ENCODE measurements around the gene TNS4. TPM values are rescaled to one million over a fixed set of nuclear protein-coding genes. Genes with fewer than 3 reads are reported as not detected.

The TNS4 gene
- total and polyA plus RNA-seq, 7 donors, result 1.2 to 6.9 (median 1.8) TPM; not detected in 4

DNA sequence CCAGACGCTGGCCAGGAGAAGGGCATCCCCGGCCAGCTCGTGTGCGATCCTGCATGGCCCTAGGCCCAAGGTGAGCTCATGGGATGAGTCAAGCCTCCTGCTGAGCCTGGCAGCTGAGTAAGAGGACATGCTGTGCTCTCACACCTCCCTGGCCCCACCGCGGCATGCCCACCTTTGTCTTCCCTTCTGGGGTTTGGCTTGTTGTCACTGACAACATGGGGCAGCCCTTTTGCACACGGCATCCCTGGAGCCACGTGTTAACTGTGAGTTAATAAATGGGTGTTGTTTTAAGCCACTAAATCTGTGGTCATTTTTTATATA lies 8.9 kb upstream of the TNS4 start:
- intact Hi-C loops (cut with DNase I), result no loop called here
- peak in 2 of 4 donors; percentile 13 to 29 for TF ChIP-seq EP300 (IDR thresholded peaks at IDR 0.05)
- no peak for TF ChIP-seq POLR2A (IDR thresholded peaks at IDR 0.05)
- TF ChIP-seq, protein P1, sequence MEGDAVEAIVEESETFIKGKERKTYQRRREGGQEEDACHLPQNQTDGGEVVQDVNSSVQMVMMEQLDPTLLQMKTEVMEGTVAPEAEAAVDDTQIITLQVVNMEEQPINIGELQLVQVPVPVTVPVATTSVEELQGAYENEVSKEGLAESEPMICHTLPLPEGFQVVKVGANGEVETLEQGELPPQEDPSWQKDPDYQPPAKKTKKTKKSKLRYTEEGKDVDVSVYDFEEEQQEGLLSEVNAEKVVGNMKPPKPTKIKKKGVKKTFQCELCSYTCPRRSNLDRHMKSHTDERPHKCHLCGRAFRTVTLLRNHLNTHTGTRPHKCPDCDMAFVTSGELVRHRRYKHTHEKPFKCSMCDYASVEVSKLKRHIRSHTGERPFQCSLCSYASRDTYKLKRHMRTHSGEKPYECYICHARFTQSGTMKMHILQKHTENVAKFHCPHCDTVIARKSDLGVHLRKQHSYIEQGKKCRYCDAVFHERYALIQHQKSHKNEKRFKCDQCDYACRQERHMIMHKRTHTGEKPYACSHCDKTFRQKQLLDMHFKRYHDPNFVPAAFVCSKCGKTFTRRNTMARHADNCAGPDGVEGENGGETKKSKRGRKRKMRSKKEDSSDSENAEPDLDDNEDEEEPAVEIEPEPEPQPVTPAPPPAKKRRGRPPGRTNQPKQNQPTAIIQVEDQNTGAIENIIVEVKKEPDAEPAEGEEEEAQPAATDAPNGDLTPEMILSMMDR (IDR thresholded peaks at IDR 0.05), result no peak
- TF ChIP-seq POLR2AphosphoS5 (IDR thresholded peaks at IDR 0.05), result peak in 2 of 4 donors; percentile 36 to 60
- H3K27ac ChIP-seq, result peak overlapping the region in 2 of 4 donors; percentile 27 to 70
- 89% methylated on average over 8 of the region's 8 CpGs for WGBS, 2 donors
- H3K27me3 ChIP-seq, result no peaks in the 10 kb centered on the region
- H3K36me3 ChIP-seq, result no peaks in the 10 kb centered on the region
- peak; percentile 73 for DNase-seq
- no peaks in the 10 kb centered on the region for H3K9me3 ChIP-seq
- H3K4me1 ChIP-seq, result peaks cover 0 to 29% (median 21%) of the 10 kb centered on the region in 4 donors
- H3K4me3 ChIP-seq, result no peak overlapping the region

DNA sequence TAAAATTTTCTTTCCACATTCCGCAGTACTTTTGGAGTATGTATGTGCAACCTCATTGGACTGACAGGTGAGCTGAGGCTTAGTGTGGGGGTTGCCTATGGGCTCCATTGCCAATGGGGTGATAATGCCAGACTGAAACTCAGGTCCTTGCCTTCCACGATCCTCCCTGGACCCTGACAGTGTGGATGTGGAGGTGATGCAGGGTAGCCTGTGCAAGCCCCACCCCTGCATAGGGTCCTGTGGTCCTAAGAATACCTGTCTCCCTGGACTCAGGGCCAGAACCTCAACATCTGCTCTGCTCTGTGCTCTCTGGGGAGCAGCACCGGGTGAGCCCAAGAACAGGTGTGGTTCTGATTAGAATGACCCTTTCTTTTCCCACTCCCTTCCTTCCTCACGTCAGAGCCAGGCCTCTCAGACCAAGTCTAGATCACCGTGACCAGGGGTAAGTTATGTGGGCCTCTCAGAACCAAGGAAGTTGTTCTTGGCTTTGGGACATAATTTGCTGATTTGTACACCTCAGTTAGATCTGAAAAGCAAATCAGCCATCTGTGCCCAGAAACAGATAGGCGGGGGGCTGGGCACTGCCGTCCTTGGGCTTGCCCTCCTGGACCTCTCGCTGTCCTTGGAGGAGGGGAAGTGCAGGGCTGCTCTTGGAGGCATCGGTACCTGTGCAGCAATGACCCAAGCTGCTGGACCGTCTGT lies 8.4 kb upstream of the TNS4 start:
- Histone ChIP-seq H3K27me3 (no peaks in the 10 kb centered on the region), H3K4me1 (peaks cover 0 to 29% (median 21%) of the 10 kb centered on the region in 4 donors), H3K4me3 (no peak overlapping the region), H3K9me3 (no peaks in the 10 kb centered on the region), H3K36me3 (no peaks in the 10 kb centered on the region), H3K27ac (peak overlapping the region in 1 of 4 donors; percentile 70)
- DNase-seq, result peak; percentile 22
- no peak for TF ChIP-seq EP300 (IDR thresholded peaks at IDR 0.05)
- no peak for TF ChIP-seq POLR2A (IDR thresholded peaks at IDR 0.05)
- TF ChIP-seq POLR2AphosphoS5 (IDR thresholded peaks at IDR 0.05), result no peak
- TF ChIP-seq, protein P1 (IDR thresholded peaks at IDR 0.05), result no peak
- intact Hi-C loops (cut with DNase I), result no loop called here
- 93% methylated on average over 10 of the region's 10 CpGs for WGBS, 2 donors

DNA sequence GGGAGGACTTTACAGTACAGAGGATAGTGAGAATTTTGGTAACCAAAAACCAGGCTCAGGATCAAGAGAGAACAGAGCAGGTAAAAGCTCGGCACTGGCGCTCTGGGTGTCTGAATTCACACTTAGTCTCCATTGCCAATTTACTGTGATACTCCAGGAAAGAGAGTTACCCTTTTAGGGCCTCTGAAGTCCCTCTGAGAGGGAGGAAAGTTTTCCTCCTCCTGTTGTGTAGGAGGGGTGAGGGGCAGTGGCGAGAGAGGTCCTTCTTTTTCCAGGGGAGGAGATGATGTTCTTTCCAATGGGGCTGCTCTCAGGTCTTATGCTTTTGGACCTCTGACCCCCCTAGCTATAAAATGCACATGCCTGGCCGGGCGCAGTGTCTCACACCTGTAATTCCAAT lies 5.4 kb upstream of the TNS4 start:
- Histone ChIP-seq H3K36me3 (no peaks in the 10 kb centered on the region), H3K4me1 (peaks cover 0 to 22% (median 17%) of the 10 kb centered on the region in 4 donors), H3K27ac (no peak overlapping the region), H3K9me3 (no peaks in the 10 kb centered on the region), H3K4me3 (no peak overlapping the region), H3K27me3 (no peaks in the 10 kb centered on the region)
- TF ChIP-seq POLR2AphosphoS5 (IDR thresholded peaks at IDR 0.05) (no peak), EP300 (IDR thresholded peaks at IDR 0.05) (no peak), POLR2A (IDR thresholded peaks at IDR 0.05) (no peak)
- TF ChIP-seq, protein P1 (IDR thresholded peaks at IDR 0.05), result no peak
- DNase-seq, result peak; percentile 19
- 82 to 87% methylated on average over 5 of the region's 5 CpGs for WGBS, 2 donors
- intact Hi-C loops (cut with DNase I), result no loop called here

DNA sequence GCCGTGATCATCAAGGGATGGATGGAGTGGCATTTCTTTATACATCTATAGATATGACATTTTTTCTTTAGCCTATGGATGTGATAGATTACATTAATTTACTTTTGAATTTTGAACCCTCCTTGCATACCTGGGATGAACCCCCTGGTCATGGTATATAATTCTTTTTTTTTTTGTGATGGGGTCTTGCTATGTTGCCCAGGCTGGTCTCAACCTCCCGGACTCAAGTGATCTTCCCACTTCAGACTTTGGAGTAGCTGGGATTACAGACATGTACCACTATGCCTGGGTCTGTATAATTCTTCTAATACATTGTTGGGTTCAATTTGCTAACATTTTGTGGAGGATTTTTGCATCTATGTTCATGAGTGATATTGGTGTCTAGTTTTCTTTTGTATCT lies 1.7 kb upstream of the TNS4 start:
- H3K27ac ChIP-seq, result no peak overlapping the region
- TF ChIP-seq POLR2AphosphoS5 (IDR thresholded peaks at IDR 0.05), result no peak
- TF ChIP-seq POLR2A (IDR thresholded peaks at IDR 0.05), result no peak
- TF ChIP-seq, protein P1 (IDR thresholded peaks at IDR 0.05), result no peak
- TF ChIP-seq EP300 (IDR thresholded peaks at IDR 0.05), result no peak
- no peaks in the 10 kb centered on the region for H3K27me3 ChIP-seq
- no peak for DNase-seq
- H3K9me3 ChIP-seq, result no peaks in the 10 kb centered on the region
- peaks cover 0 to 29% (median 25%) of the 10 kb centered on the region in 4 donors for H3K4me1 ChIP-seq
- H3K4me3 ChIP-seq, result no peak overlapping the region
- intact Hi-C loops (cut with DNase I), result no loop called here
- H3K36me3 ChIP-seq, result no peaks in the 10 kb centered on the region
- WGBS, 2 donors, result 90 to 99% methylated on average over 2 of the region's 2 CpGs

Data from sigmoid colon (tissue), 7 donors.